Astrocyte (in vitro differentiated cells and primary cell): ENCODE data around the gene HIVEP2. TPM values are rescaled to one million over a fixed set of nuclear protein-coding genes. Genes with fewer than 3 reads are reported as not detected.

Experiments used
- DNase-seq: peaks from one replicate; pipeline ENCODE4 v3.0.0-alpha.2; 2010; ENCODE audit warnings: low read depth
- FAIRE-seq: peaks from 2 replicates; lab custom pipeline; 2011; peaks lifted over from hg19 to GRCh38; lab: Jason Lieb, UNC
- H2AFZ ChIP-seq: 2 replicates; pipeline ENCODE4 v1.6.0; 2012; ENCODE audit warnings: low read depth, low read length, inconsistent platforms
- H3K27ac ChIP-seq: 2 replicates; pipeline ENCODE4 v1.5.1; 2011; ENCODE audit warnings: low read depth, low read length, inconsistent platforms
- H3K27me3 ChIP-seq: 2 replicates; pipeline ENCODE4 v1.6.0; 2011; ENCODE audit warnings: low read length, inconsistent platforms; ENCODE audit not compliant: insufficient read depth
- H3K36me3 ChIP-seq: 2 replicates; pipeline ENCODE4 v1.5.1; 2011; ENCODE audit warnings: low read length, inconsistent platforms; ENCODE audit not compliant: insufficient read depth
- H3K4me1 ChIP-seq: 2 replicates; pipeline ENCODE4 v1.5.1; 2011; ENCODE audit warnings: low read length, inconsistent platforms; ENCODE audit not compliant: insufficient read depth
- H3K4me2 ChIP-seq: 2 replicates; pipeline ENCODE4 v1.6.0; 2012; ENCODE audit warnings: low read length, inconsistent platforms
- H3K4me3 ChIP-seq: 2 replicates; pipeline ENCODE4 v1.5.1; 2011; ENCODE audit warnings: low read depth, mild to moderate bottlenecking, low read length, inconsistent platforms; ENCODE audit not compliant: insufficient read depth
- H3K79me2 ChIP-seq: 2 replicates; pipeline ENCODE4 v1.6.0; 2012; ENCODE audit warnings: mild to moderate bottlenecking, low read length, inconsistent platforms; ENCODE audit not compliant: insufficient read depth
- H3K9ac ChIP-seq: 2 replicates; pipeline ENCODE4 v1.6.0; 2012; ENCODE audit warnings: mild to moderate bottlenecking, low read length, inconsistent platforms
- H3K9me3 ChIP-seq: 2 replicates; pipeline ENCODE4 v1.5.1; 2012; ENCODE audit warnings: low read depth, mild to moderate bottlenecking, low read length, inconsistent platforms; ENCODE audit not compliant: insufficient read depth
- H4K20me1 ChIP-seq: 2 replicates; pipeline ENCODE4 v1.6.0; 2012; ENCODE audit warnings: low read length, inconsistent platforms; ENCODE audit not compliant: insufficient read depth
- H3K27ac Mint-ChIP-seq: one replicate; pipeline ENCODE4 v1.8.0; 2021; ENCODE audit warnings: mild to moderate bottlenecking, mixed read lengths; ENCODE audit not compliant: unreplicated experiment
- H3K27me3 Mint-ChIP-seq: one replicate; pipeline ENCODE4 v1.8.0; 2021; ENCODE audit warnings: low read depth, mixed read lengths; ENCODE audit not compliant: unreplicated experiment
- H3K36me3 Mint-ChIP-seq: one replicate; pipeline ENCODE4 v1.8.0; 2021; ENCODE audit warnings: low read depth, mixed read lengths; ENCODE audit not compliant: unreplicated experiment
- H3K4me1 Mint-ChIP-seq: one replicate; pipeline ENCODE4 v1.8.0; 2021; ENCODE audit warnings: low read depth, mixed read lengths; ENCODE audit not compliant: unreplicated experiment
- H3K4me3 Mint-ChIP-seq: one replicate; pipeline ENCODE4 v1.8.0; 2021; ENCODE audit warnings: mild to moderate bottlenecking, moderate library complexity, mixed read lengths; ENCODE audit not compliant: unreplicated experiment
- H3K9me3 Mint-ChIP-seq: one replicate; pipeline ENCODE4 v1.8.0; 2021; ENCODE audit warnings: mild to moderate bottlenecking, mixed read lengths; ENCODE audit not compliant: unreplicated experiment
- EZH2 ChIP-seq: IDR thresholded peaks from 2 replicates; pipeline ENCODE4 v1.6.1; 2012; ENCODE audit warnings: mild to moderate bottlenecking, low read length, inconsistent platforms; ENCODE audit not compliant: insufficient read depth
- total RNA-seq: library from RNA; stranded (reverse); gene quantifications from 2 replicates; pipeline ENCODE4 v1.2.1, GENCODE V29; 2021
- TF ChIP-seq, protein P1 (sequence below): IDR thresholded peaks from 2 replicates; pipeline ENCODE4 v1.5.1; 2011; ENCODE audit warnings: low read depth, mild to moderate bottlenecking, inconsistent platforms, low read length, moderate library complexity; ENCODE audit not compliant: insufficient read depth

HIVEP2 gene
- total RNA-seq, 1 donor from 2014 or later = 21.2 TPM

DNA sequence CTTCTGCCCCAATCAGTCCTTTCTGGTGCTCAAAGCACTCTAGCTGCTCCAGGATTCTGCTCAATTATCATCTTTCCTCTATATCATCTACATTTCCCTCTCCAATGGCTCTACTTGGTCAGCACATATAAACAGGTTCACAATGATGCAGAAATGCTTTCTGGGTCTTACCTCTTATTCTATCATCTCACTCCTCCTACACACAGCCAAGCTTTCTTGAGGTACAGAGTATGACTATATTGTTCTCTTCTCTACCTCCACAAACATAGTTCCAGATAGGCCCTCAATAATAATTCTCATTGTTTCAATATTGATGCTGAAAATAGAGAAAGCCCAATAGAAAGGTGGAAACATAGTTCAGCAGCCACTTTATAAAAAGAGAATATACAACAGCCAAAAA is 48.2 kb downstream of the HIVEP2 start:
- H3K27me3 Mint-ChIP-seq = no peaks in the 10 kb centered on the region
- no peaks in the 10 kb centered on the region for H3K9me3 ChIP-seq
- H3K4me3 Mint-ChIP-seq = no peak overlapping the region
- no peak overlapping the region for H3K4me3 ChIP-seq
- no peak for FAIRE-seq
- TF ChIP-seq, protein P1, sequence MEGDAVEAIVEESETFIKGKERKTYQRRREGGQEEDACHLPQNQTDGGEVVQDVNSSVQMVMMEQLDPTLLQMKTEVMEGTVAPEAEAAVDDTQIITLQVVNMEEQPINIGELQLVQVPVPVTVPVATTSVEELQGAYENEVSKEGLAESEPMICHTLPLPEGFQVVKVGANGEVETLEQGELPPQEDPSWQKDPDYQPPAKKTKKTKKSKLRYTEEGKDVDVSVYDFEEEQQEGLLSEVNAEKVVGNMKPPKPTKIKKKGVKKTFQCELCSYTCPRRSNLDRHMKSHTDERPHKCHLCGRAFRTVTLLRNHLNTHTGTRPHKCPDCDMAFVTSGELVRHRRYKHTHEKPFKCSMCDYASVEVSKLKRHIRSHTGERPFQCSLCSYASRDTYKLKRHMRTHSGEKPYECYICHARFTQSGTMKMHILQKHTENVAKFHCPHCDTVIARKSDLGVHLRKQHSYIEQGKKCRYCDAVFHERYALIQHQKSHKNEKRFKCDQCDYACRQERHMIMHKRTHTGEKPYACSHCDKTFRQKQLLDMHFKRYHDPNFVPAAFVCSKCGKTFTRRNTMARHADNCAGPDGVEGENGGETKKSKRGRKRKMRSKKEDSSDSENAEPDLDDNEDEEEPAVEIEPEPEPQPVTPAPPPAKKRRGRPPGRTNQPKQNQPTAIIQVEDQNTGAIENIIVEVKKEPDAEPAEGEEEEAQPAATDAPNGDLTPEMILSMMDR = no peak
- no peak for TF ChIP-seq EZH2
- no peak overlapping the region for H3K27ac ChIP-seq
- peaks cover 7% of the 10 kb centered on the region for H4K20me1 ChIP-seq
- no peak for DNase-seq
- H3K27ac Mint-ChIP-seq = no peak overlapping the region
- no peak overlapping the region for H3K9ac ChIP-seq
- peaks cover 83% of the 10 kb centered on the region for H3K79me2 ChIP-seq
- peaks cover 24% of the 10 kb centered on the region for H3K4me1 Mint-ChIP-seq
- no peaks in the 10 kb centered on the region for H3K27me3 ChIP-seq
- no peak overlapping the region for H2AFZ ChIP-seq
- peaks cover 28% of the 10 kb centered on the region for H3K4me1 ChIP-seq
- H3K36me3 Mint-ChIP-seq = no peaks in the 10 kb centered on the region
- H3K9me3 Mint-ChIP-seq = no peaks in the 10 kb centered on the region
- no peak overlapping the region for H3K4me2 ChIP-seq
- H3K36me3 ChIP-seq = no peaks in the 10 kb centered on the region

DNA sequence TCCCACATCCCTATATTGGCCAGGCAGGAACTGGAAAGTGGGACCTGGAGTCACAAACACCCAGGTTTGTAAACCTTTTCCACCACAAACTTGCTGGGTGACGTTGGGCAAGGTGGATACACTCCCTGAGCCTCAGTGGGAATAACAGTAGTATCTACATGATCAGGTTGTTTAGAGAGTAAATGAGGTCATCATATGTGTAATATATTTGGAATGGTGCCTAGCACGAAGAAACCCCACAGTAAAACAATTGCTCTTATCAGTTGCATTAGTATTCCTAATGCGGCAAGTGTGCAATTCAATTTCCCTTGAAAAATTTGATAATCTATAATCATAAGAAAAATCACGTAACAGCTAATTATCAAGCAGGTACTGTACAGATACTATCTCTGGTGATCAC is 51.9 kb downstream of the HIVEP2 start:
- no peaks in the 10 kb centered on the region for H3K27me3 ChIP-seq
- Mint-ChIP-seq H3K27me3 (no peaks in the 10 kb centered on the region), H3K4me1 (peaks cover 11% of the 10 kb centered on the region), H3K27ac (no peak overlapping the region), H3K9me3 (no peaks in the 10 kb centered on the region), H3K36me3 (no peaks in the 10 kb centered on the region), H3K4me3 (no peak overlapping the region)
- no peaks in the 10 kb centered on the region for H3K9me3 ChIP-seq
- H2AFZ ChIP-seq = no peak overlapping the region
- no peak overlapping the region for H3K27ac ChIP-seq
- no peak overlapping the region for H3K4me3 ChIP-seq
- TF ChIP-seq, protein P1 = no peak
- TF ChIP-seq EZH2 = no peak
- no peak overlapping the region for H3K4me2 ChIP-seq
- DNase-seq = peak; percentile 59
- H4K20me1 ChIP-seq = peaks cover 7% of the 10 kb centered on the region
- H3K79me2 ChIP-seq = peaks cover 67% of the 10 kb centered on the region
- no peak for FAIRE-seq
- peaks cover 7% of the 10 kb centered on the region for H3K4me1 ChIP-seq
- H3K9ac ChIP-seq = no peak overlapping the region
- H3K36me3 ChIP-seq = no peaks in the 10 kb centered on the region

DNA sequence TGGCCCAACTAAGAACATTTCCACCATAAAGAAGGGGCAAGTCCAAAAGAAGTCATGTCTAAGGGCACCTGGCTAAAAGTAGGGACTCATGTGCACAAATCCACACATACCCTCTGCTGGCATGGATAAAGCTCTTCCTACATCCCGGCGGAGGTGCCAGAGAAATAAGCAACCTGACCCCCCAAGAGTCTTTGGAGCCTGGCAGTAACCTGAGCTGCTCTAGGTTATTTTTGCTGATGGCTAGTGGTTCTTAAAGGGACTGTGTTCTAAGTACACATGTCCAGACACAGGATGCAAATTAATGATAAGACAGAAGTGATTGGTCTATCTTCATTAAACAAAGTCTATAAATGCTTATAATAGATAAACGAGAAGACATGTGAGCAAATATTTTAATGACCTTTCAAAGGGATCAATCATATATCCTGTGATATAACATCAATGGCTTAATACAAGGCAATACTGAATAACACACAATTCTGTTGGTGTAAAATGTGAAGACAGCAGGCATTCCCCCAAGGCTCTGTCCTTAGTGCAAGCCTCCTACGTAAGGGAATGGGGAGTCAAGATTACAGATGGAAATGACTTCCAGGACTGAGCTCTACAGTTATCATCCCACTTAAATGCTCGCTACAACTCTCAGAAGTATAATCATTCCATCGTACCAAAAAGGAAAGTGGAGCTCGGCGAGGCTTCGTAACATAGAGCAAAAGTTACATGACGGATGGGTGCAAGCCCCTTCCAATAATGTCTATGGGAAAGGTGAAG is 52.5 kb downstream of the HIVEP2 start:
- Histone ChIP-seq H2AFZ (no peak overlapping the region), H3K36me3 (no peaks in the 10 kb centered on the region), H3K4me1 (peaks cover 7% of the 10 kb centered on the region), H3K9me3 (no peaks in the 10 kb centered on the region), H3K27ac (no peak overlapping the region), H4K20me1 (peaks cover 7% of the 10 kb centered on the region), H3K4me2 (no peak overlapping the region), H3K9ac (no peak overlapping the region), H3K27me3 (no peaks in the 10 kb centered on the region), H3K4me3 (no peak overlapping the region), H3K79me2 (peaks cover 62% of the 10 kb centered on the region)
- TF ChIP-seq, protein P1 = no peak
- TF ChIP-seq EZH2 = no peak
- Mint-ChIP-seq H3K27ac (no peak overlapping the region), H3K9me3 (no peaks in the 10 kb centered on the region), H3K27me3 (no peaks in the 10 kb centered on the region), H3K4me1 (peaks cover 12% of the 10 kb centered on the region), H3K4me3 (no peak overlapping the region), H3K36me3 (no peaks in the 10 kb centered on the region)
- DNase-seq = no peak
- no peak for FAIRE-seq
